DND-41 (cell line): Measurements from ENCODE around the gene ZBED2.

Experiments used
- ATAC-seq: fragments of 200-7000 bp; cut with Tn5 transposase; 3 replicates; pipeline ENCODE4 v1.9.1; 2021; ENCODE audit warnings: low read depth; ENCODE audit not compliant: insufficient read depth
- DNase-seq: peaks from one replicate; pipeline ENCODE4 v3.0.0-alpha.2; 2020
- H2AFZ ChIP-seq: 2 replicates; pipeline ENCODE4 v1.6.0; 2012; ENCODE audit warnings: low read depth, low read length
- H3K27ac ChIP-seq: 2 replicates; pipeline ENCODE4 v1.5.1; 2012; ENCODE audit warnings: low read length, inconsistent platforms
- H3K27me3 ChIP-seq: fragments of 200-600 bp; sonication (generic); 2 replicates; pipeline ENCODE4 v1.6.0; 2012; ENCODE audit warnings: low read length, mild to moderate bottlenecking, inconsistent platforms; ENCODE audit not compliant: insufficient read depth, poor library complexity
- H3K36me3 ChIP-seq: 2 replicates; pipeline ENCODE4 v1.5.1; 2012; ENCODE audit warnings: low read length, inconsistent platforms; ENCODE audit not compliant: insufficient read depth
- H3K4me1 ChIP-seq: 2 replicates; pipeline ENCODE4 v1.5.1; 2012; ENCODE audit warnings: mild to moderate bottlenecking, low read length; ENCODE audit not compliant: insufficient read depth
- H3K4me2 ChIP-seq: 2 replicates; pipeline ENCODE4 v1.6.0; 2012; ENCODE audit warnings: mild to moderate bottlenecking, moderate library complexity, low read length, inconsistent platforms; ENCODE audit not compliant: insufficient read depth
- H3K4me3 ChIP-seq, 2 experiments: fragments of 200-600 bp in 1 of 2; shearing (Covaris generic) in 1 of 2; 2 replicates each; pipeline ENCODE4 v1.5.1; 2012 to 2016; ENCODE audit warnings: inconsistent platforms in 2 of 2, low read length in 2 of 2, mild to moderate bottlenecking in 2 of 2, low read depth in 1 of 2, moderate library complexity in 1 of 2
- H3K79me2 ChIP-seq: 2 replicates; pipeline ENCODE4 v1.6.0; 2012; ENCODE audit warnings: low read length, inconsistent platforms; ENCODE audit not compliant: insufficient read depth
- H3K9ac ChIP-seq: 2 replicates; pipeline ENCODE4 v1.6.0; 2012; ENCODE audit warnings: low read depth, mild to moderate bottlenecking, inconsistent platforms, low read length, moderate library complexity
- H3K9me3 ChIP-seq: 2 replicates; pipeline ENCODE4 v1.5.1; 2012; ENCODE audit warnings: low read length, moderate library complexity, mild to moderate bottlenecking, inconsistent platforms; ENCODE audit not compliant: insufficient read depth, severe bottlenecking
- H4K20me1 ChIP-seq: 2 replicates; pipeline ENCODE4 v1.6.0; 2012; ENCODE audit warnings: low read length; ENCODE audit not compliant: insufficient read depth
- CTCF ChIP-seq: IDR thresholded peaks from 2 replicates; pipeline ENCODE4 v1.5.1; 2012; ENCODE audit warnings: borderline replicate concordance, low read length, moderate library complexity, mild to moderate bottlenecking; ENCODE audit not compliant: poor library complexity, severe bottlenecking; ENCODE audit errors: extremely low read depth
- EZH2 ChIP-seq: IDR thresholded peaks from 3 replicates; pipeline ENCODE4 v1.6.1; 2012; ENCODE audit warnings: borderline replicate concordance, low read depth, mild to moderate bottlenecking, moderate library complexity, low read length, inconsistent platforms; ENCODE audit not compliant: severe bottlenecking

The ZBED2 gene

GRCh38 chr3:111579495-111579894 lies 15.7 kb downstream of the ZBED2 start:
- no peak overlapping the region for H2AFZ ChIP-seq
- DNase-seq, result no peak
- H3K9me3 ChIP-seq, result no peaks in the 10 kb centered on the region
- H3K4me2 ChIP-seq, result no peak overlapping the region
- no peaks in the 10 kb centered on the region for H4K20me1 ChIP-seq
- no peak for ATAC-seq
- no peaks in the 10 kb centered on the region for H3K27me3 ChIP-seq
- H3K9ac ChIP-seq, result no peak overlapping the region
- H3K79me2 ChIP-seq, result peaks cover 28% of the 10 kb centered on the region
- H3K4me1 ChIP-seq, result peaks cover 24% of the 10 kb centered on the region; the same call in 1 of the 2 replicates
- no peak for TF ChIP-seq EZH2
- no peak overlapping the region for H3K4me3 ChIP-seq
- H3K36me3 ChIP-seq, result peaks cover 89% of the 10 kb centered on the region
- no peak overlapping the region for H3K27ac ChIP-seq

GRCh38 chr3:111578867-111579266 lies 16.3 kb downstream of the ZBED2 start:
- Histone ChIP-seq H3K27me3 (no peaks in the 10 kb centered on the region), H3K36me3 (peaks cover 87% of the 10 kb centered on the region), H3K4me2 (no peak overlapping the region), H3K9ac (no peak overlapping the region), H3K4me1 (peaks cover 24% of the 10 kb centered on the region; the same call in 1 of the 2 replicates), H3K79me2 (peaks cover 34% of the 10 kb centered on the region), H3K9me3 (no peaks in the 10 kb centered on the region), H2AFZ (no peak overlapping the region), H3K4me3 (no peak overlapping the region), H3K27ac (no peak overlapping the region), H4K20me1 (no peaks in the 10 kb centered on the region)
- TF ChIP-seq CTCF (no peak), EZH2 (no peak)
- no peak for DNase-seq
- no peak for ATAC-seq

GRCh38 chr3:111577798-111578685 lies 17.1 kb downstream of the ZBED2 start:
- Histone ChIP-seq H3K79me2 (peaks cover 41% of the 10 kb centered on the region), H3K4me3 (no peak overlapping the region), H3K27me3 (no peaks in the 10 kb centered on the region), H3K36me3 (peaks cover 87% of the 10 kb centered on the region), H3K4me2 (no peak overlapping the region), H3K9me3 (no peaks in the 10 kb centered on the region), H2AFZ (no peak overlapping the region), H3K9ac (no peak overlapping the region), H4K20me1 (no peaks in the 10 kb centered on the region), H3K27ac (peak overlapping the region; percentile 54; the same call in 1 of the 2 replicates), H3K4me1 (peaks cover 24% of the 10 kb centered on the region; the same call in 1 of the 2 replicates)
- no peak for DNase-seq
- TF ChIP-seq CTCF, result peak; percentile 53
- no peak for TF ChIP-seq EZH2
- ATAC-seq, result peak; percentile 67

GRCh38 chr3:111577113-111577512 lies 18.0 kb downstream of the ZBED2 start:
- DNase-seq, result no peak
- Histone ChIP-seq H2AFZ (no peak overlapping the region), H3K36me3 (peaks cover 86% of the 10 kb centered on the region), H3K27me3 (no peaks in the 10 kb centered on the region), H3K9ac (no peak overlapping the region), H3K9me3 (no peaks in the 10 kb centered on the region), H3K4me3 (no peak overlapping the region), H4K20me1 (no peaks in the 10 kb centered on the region), H3K4me1 (peaks cover 24% of the 10 kb centered on the region; the same call in 1 of the 2 replicates), H3K4me2 (no peak overlapping the region), H3K79me2 (peaks cover 50% of the 10 kb centered on the region), H3K27ac (peak overlapping the region; percentile 54)
- no peak for TF ChIP-seq CTCF
- no peak for TF ChIP-seq EZH2
- ATAC-seq, result 0 out of 3 replicates have a peak, but pooled peaks have one; percentile 32
